Fibroblast of peridontal ligament (primary cell): ENCODE data around the gene FAM184A.
"Not testable (repeated sequence)": the region's sequence is repeated elsewhere in the genome, so short reads cannot be mapped to it uniquely, and the experiment has no call there.

ENCODE experiments used
- DNase-seq: peaks from one replicate; pipeline ENCODE4 v3.0.0-alpha.2; 2010; ENCODE audit errors: extremely low read depth

FAM184A gene, protein sequence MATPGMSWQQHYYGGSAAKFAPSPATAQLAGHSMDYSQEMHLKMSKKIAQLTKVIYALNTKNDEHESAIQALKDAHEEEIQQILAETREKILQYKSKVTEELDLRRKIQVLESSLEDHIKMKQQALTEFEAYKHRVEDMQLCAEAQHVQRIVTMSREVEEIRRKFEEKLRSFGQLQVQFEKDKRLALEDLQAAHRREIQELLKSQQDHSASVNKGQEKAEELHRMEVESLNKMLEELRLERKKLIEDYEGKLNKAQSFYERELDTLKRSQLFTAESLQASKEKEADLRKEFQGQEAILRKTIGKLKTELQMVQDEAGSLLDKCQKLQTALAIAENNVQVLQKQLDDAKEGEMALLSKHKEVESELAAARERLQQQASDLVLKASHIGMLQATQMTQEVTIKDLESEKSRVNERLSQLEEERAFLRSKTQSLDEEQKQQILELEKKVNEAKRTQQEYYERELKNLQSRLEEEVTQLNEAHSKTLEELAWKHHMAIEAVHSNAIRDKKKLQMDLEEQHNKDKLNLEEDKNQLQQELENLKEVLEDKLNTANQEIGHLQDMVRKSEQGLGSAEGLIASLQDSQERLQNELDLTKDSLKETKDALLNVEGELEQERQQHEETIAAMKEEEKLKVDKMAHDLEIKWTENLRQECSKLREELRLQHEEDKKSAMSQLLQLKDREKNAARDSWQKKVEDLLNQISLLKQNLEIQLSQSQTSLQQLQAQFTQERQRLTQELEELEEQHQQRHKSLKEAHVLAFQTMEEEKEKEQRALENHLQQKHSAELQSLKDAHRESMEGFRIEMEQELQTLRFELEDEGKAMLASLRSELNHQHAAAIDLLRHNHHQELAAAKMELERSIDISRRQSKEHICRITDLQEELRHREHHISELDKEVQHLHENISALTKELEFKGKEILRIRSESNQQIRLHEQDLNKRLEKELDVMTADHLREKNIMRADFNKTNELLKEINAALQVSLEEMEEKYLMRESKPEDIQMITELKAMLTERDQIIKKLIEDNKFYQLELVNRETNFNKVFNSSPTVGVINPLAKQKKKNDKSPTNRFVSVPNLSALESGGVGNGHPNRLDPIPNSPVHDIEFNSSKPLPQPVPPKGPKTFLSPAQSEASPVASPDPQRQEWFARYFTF

DNA sequence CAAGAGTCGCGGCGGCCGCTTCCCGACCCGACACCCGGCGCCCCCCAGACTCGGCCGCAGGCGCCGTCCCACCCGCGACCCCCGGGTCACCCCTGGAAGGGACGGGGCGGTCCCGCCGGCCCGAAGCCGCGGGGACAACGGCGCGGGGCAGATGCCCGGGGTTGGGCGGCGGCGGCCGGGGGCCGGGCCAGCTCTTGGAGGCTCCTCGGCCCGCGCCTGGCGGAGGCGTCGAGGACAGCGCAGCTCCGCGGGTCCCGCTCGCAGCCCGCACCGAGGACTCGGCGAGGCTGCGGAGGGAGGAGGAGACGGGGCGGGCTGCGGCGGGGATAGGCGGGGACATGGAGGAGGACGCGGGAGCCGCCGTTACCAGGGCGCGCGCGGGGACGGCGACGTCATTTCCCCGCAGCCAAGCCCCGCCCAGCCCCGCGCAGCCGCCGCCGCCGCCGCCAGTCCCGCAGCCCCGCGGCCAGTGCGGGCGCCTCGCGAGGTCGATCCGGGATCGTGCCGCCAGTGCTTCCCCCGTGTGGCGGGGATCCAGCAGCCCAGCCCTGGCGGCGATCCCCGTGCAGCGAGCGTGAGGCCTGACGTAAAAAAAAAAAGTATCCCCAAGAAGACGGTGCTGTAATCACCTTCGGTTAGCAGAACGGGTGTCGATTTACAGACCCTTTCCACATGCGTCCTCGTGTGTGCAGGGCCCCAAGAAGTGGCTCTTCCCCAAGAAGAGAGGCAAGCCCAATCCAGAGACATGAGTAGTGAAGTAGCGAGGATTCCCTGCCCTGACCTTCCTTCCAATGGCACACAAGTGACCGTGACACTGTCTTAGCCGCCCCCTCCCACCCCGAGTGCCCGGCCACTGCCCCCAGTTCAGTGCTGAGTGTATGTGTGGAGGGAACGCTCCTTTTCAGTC lies at the start of gene FAM184A:
Gene FAM184A (minus strand): TSS at position 289 of the 907 bp plus-strand sequence. CDS start 365 bp downstream, outside the sequence.
- DNase-seq: peak; percentile 36

DNA sequence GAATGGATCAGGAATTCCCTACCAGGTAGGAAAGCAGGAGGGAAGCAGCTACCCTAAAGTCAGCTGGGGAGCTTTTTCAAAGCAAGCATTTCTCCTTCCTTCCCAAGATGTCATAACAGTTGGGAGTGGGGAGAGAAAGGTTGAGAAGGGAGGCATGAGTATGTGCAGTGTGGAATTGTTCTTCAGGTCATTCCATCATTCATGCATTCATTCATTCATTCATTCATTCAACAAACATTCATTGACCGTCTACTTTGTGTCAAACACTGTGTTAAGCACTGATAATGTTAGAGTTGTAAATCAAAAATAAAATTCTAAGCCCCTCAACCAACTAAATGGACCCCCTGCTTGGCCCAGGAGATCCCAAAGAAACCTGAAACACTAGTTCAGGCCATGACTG lies 49.2 kb upstream of the FAM184A start:
- DNase-seq: no peak

DNA sequence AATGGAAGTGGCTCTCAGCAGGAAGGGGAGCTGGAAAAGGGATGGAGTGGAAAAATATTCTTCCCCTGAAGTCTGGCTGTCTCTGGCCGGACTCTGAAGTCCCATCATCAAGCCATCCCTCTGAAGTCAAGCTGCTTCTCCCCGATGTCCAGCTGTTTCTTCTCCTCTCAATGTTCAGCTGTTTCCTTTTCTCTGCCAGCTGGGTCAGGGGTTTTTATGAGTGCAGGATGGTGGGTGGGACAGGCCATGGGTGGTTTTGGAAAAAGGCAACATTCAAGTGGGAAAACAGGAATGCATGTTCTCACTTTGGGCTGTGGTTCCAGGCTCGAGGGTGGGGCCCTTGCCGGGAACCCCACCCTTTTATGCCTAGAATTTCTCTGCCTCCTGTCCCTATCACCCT lies 48.4 kb upstream of the FAM184A start:
- DNase-seq: no peak

DNA sequence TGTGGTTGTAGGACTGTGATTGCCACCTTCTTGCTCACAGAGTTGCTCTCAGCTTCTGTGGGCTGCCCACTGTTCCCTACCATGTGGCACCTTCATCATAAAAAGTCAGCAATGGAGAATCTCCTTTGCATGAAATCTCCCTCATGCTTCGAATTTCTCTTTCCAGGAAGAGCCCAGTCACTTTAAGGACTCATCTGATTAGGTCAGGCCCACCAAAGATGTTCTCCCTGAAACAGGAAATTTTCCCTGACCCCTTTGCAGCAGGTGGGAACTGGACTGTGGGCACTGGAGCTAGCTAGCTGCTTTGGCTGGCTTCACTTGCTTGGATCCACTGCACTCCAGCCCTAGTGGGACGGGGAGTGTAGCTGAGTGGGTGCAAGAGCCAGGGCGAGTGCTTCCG lies 47.7 kb upstream of the FAM184A start:
- no peak for DNase-seq

DNA sequence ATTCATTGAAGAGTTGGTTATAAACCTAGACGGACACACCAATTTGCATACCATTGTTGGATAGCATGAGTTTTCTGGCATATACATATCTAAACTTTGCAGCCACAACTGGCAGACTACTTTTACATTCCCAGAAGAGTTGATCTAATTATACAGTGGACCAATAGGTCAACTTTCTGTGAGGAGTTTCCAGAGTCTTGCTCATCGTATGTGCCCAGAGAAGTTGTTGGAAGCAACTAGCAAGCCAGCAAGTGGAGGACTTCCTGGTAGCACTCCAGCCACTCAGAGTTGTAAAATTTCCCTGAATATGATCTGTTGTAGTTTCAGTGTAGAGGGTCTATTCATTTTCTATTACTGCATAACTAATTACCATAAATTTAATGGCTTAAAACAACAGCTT lies 47.1 kb upstream of the FAM184A start:
- no peak for DNase-seq

DNA sequence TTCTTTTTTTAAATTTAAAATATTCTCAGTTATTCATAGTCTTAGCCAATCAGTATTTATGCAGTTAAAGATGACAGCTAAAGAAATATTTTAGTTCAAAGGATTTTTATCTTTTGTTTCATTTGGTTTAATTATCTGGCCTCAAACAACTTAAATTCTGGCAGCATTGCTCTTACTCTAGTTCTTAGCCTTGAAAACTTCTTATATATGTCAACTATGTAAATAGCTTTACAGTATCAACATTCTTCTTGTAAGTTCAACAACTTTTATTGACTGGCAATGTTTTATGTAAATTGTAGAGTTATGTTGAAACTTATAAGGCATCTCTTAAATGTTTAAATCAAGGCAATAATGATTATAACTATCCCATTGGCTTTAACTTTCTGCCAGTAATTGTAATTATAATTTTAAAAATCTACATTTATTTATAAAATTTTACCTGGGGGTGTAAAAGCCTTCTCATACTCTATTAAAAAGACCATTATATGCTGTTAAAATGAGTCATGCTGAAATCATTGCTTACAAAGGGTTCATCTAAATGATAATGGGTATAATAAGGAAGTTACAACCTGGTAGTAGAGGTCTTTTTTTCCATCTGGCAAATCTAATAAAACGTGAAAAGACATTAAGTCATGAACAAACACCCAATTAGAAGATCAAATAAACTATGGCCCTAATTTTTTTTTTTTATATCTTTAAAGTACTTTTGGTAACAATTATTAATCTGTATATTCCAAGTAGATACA lies 45.8 kb upstream of the FAM184A start:
- no peak for DNase-seq

DNA sequence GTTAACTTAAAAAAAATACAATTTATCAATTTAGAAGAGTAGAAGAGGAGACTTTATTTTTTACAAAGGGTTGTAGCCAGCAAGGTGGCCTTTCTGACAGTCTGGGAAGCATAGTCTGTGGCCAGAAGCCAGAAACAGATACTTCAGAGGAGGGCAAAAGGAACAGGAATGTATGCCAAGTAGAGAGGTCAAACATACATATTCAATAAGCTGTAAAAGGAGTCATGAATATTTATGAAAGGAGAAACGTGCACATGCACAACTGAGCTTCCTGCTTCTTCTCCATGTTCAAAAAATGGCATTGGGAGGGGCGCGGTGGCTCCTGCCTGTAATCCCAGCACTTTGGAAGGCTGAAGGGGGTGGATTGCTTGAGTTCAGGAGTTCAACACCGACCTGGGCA lies 43.9 kb upstream of the FAM184A start:
- no peak for DNase-seq

DNA sequence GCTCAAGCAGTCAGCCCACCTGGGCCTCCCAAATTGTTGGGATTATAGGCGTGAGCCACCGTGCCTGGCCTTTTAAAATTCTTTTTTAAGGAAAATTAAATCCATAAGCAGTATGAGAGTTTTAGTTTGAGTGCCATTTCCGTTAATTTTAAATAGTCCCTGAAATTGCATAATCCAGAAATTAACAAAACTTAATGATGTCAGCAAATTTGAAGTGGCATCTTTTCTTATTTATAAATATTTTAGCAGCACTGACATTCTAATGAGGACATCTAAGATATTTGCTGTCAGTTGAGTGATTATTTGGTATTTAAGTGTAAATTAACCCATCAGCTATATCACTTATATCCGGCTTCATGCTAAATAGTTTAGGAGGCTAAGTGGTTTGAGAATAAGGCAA lies 42.9 kb upstream of the FAM184A start:
- no peak for DNase-seq

DNA sequence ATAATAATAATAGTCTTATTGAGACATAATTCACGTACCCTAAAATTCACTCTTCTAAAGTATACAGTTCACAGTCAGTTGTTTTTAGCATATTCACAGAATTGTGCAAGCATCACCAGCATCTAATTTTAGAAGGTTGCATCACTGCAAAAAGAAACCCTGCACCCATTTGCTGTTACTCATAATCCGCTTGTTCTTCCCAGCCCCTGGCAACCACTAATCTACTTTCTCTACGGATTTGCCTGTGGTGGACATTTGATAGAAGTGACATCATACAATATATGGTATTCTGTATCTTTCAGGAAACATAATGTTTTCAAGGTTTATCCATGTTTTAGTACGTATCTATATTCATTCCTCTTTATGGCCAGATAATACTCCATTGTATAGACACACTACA lies 41.5 kb upstream of the FAM184A start:
- DNase-seq: peak; percentile 91

DNA sequence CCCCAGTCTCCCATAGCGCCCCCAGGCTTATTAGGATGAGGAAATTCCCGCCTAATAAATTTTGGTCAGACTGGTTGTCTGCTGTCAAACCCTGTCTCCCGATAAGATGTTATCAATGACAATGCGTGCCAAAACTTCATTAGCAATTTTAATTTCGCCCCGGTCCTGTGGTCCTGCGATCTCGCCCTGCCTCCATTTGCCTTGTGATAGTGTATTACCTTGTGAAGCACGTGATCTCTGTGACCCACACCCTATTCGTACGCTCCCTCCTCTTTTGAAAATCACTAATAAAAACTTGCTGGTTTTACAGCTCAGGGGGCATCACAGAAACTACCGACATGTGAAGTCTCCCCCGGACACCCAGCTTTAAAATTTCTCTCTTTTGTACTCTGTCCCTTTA lies 40.6 kb upstream of the FAM184A start:
- DNase-seq: not testable (repeated sequence)

DNA sequence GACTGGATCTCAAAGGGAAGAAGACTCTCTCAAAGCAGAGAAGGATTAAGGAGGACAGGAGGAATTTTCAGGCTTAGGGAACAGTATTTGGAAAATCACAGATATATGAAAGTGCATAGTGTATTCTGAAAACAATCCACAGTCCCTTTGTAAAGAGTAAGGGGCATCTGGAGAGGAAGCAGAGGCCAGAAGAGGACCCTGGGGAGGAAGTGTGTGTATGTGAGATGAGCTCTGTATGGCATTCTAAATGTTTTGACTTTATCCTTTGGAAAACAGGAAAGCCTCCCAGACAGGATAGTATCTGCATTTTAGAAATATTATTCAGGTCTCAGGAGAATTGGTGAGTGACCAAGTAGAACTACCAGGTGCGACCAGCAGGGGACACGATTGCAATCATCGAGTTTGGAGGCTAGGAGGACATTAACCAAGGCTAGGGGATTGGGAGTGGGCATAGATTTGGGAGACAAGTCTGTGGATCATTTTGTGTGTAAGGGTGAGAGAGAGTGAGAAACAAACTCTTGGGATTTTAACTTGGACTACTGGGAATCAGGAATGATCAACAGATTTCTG lies 38.3 kb upstream of the FAM184A start:
- DNase-seq: no peak

DNA sequence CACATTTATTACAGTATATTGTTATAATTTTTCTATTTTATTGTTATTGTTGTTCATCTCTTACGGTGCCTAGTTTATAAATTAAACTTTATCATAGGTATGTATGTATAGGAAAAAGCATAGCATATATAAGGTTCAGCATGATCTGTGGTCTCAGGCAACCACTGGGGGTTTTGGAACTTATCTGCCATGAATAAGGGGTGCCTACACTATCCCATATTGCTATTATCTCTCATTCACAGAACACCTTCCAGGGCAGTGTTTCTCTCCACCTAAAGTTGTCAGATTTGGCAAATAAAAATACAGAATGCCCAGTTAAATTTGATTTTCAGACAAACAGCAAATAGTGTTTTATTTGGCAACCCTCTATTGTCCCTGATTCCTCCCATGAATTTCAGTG lies 35.5 kb upstream of the FAM184A start:
- no peak for DNase-seq

DNA sequence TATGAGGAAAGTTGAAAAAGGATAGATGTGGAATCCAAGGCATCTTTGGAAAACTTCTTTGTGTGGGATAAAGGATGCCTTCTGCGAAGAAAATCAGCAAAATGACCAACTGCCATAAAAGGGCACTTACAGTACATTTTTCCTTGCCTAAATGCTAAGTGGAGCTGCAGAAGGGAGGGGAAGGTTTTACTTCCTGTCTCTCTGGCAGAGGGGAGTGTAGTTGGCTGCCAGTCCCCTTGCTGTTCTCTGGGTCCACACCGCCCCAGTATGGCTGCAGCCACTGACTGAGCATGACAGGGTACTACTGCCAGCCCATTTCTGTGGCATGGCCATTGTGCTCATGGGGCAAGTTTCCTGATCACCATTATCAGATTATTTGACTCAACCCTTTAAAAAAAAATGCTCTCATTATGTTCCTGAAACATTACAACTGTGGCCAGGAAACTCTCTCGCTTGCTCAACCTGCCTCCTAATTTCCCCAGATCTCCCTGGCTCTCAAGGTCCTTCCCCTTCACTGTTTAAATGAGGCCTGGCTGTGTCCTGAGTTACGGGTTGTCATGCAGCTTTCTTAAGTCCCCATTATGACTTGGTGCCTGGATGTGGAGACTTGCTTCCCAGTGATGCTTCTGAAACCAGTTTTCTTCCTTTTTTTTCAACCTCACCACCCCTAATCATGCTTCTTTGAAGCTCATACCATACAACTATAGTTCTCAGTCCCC lies 34.5 kb upstream of the FAM184A start:
- no peak for DNase-seq

DNA sequence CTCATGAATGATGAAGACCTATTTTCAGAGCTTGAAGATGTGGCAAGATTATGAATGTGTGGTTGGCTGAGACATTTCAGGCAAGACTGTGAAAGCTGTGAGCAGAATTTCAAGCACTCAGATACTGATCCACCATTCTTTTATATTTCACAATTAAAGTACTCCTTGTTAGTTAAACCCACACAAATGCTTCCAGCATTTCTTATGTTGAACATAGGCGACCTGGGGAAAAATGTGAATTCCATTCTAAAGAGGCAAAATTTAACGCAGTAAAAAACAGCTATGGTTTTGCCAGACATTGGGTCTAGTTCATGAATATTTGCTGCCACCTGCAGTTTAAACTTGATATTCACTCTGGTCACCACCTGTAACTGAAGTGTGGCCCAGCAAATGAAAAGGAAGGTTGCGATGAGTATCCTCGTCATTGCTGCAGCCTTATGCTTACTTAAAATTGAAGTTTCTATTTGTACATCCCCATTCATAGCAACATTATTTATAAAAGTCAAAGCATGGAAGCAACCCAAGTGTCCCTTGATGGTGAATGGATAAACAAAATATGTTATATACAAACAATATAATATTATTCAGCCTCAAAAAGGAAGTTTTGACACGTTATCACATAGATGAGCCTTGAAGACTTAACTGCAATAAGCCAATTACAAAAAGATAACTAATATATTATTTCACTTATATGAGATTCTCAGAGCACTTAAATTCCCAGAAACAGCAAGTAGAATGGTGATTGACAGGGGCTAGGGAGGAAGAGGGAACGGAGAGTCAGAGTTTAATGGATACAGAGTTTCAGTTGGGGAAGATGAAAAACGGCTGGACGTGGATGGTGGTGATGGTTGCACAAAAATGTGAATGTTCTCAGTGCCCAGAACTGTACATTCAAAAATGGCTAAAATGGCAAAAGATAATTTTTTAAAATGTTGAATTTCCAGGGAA lies 32.4 kb upstream of the FAM184A start:
- DNase-seq: peak; percentile 72

DNA sequence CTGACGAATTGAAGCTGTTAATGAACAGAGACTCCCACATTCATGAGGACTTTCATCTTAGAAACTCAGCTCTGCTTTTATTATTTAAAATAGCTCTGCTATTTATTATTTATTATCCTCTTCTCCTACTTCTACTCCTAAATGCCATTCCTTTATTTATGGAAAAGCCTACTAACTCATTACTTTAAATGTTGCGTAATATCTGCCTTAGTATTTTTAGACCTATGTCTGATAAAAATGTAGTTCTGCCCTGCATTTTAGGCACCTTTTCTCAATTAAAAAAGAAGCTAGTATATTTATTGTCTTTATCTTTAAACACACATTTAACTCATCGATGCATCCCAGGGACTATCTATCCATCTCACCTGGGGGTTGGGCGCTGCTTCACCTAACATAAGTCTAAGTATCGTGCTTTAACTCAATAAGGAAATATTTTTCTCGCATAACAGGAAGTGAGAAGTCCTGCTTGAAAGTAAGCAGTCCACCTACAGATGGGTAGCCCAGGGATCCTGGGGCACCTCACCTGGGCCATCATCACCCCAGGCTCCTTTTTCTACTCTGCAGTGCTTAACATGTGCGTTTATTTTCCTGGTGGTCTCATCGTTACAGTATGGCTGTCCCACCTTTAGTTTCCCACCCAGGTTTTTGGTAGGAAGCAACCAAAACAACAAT lies 31.3 kb upstream of the FAM184A start:
- no peak for DNase-seq

DNA sequence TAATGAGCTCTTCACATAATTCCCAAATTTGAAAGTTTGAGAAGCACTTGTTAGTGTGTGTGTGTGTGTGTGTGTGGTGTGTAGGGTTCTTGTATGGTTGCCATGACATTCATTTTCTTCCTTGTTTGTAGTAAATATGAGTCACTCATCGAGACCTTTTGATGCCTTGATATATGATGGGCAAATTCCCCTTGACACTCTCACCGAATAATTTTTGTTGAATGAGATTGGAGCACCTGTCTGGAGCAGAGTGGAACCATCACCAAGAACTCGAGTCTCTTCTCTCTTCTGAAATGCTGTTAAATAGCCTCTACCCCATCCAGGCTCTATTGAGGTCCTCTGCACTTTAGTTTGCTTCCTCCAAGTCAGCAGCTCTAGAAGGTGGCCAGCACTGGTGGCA lies 29.6 kb upstream of the FAM184A start:
- DNase-seq: no peak

DNA sequence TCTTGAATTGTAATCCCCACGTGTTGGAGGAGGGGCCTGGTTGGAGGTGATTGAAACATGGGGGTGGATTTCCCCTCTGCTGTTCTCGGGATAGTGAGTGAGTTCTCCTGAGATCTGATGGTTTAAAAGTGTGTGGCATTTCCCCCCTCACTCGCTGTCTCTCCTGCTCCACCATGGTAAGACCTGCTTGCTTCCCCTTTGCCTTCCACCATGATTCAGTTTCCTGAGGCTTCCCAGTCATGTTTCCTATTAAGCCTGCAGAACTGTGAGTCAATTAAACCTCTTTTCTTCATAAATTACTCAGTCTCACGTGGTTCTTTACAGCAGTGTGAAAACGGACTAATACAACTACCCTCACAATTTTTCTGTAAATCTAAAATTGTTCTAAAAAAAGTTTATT lies 26.8 kb upstream of the FAM184A start:
- DNase-seq: no peak

DNA sequence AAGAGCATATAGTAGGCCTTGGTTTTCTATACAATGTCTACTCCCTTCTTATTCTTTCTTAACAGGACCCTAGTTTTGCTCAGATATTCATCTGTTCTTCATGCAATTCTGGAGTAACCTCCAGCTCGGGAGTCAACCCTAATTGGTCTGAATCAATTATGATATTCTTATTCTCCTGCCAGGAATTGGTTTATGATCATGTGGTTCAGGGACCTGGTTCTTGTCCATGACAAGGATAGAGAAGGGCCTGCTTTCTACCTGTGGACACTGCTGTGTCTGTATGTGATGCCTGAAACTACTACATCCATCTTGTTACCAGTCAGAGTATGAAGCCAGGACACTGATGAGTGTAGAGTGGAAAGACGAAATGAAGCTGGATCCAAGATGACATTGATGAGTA lies 24.4 kb upstream of the FAM184A start:
- DNase-seq: no peak
